Neutrophil (primary cell): ENCODE measurements around the gene TNNI3K.

Experiments
- H3K27ac ChIP-seq: fragments of 200-600 bp; sonication (generic); 2 replicates; pipeline ENCODE4 v1.5.1; 2016; ENCODE audit warnings: mild to moderate bottlenecking, moderate library complexity
- H3K27me3 ChIP-seq: fragments of 200-600 bp; sonication (generic); 2 replicates; pipeline ENCODE4 v1.6.0; 2016; ENCODE audit warnings: mild to moderate bottlenecking
- H3K36me3 ChIP-seq: fragments of 200-600 bp; sonication (generic); 2 replicates; pipeline ENCODE4 v1.5.1; 2017
- H3K4me1 ChIP-seq, 2 experiments: fragments of 200-600 bp in 1 of 2; sonication (generic) in 1 of 2; 1 replicate in 1 of 2; 2 replicates in 1 of 2; pipeline versions ENCODE4 v1.5.1 to v1.6.1; 2013 to 2016; ENCODE audit warnings: low read depth in 1 of 2, low read length in 1 of 2, mild to moderate bottlenecking in 1 of 2, moderate library complexity in 1 of 2; ENCODE audit not compliant: control insufficient read depth in 1 of 2, insufficient read depth in 1 of 2
- H3K4me3 ChIP-seq, 2 experiments: fragments of 200-600 bp in 1 of 2; sonication (generic) in 1 of 2; 1 replicate in 1 of 2; 2 replicates in 1 of 2; pipeline ENCODE4 v1.5.1; 2013 to 2016; ENCODE audit warnings: low read depth in 1 of 2, low read length in 1 of 2, mild to moderate bottlenecking in 1 of 2, moderate library complexity in 1 of 2
- H3K9me3 ChIP-seq: fragments of 200-600 bp; sonication (generic); 2 replicates; pipeline ENCODE4 v1.5.1; 2016
- TF ChIP-seq, protein P1 (sequence below): fragments of 200-600 bp; sonication (generic); IDR thresholded peaks from 2 replicates; pipeline ENCODE4 v1.5.1; 2016; ENCODE audit warnings: antibody characterized with exemption

Gene TNNI3K

DNA sequence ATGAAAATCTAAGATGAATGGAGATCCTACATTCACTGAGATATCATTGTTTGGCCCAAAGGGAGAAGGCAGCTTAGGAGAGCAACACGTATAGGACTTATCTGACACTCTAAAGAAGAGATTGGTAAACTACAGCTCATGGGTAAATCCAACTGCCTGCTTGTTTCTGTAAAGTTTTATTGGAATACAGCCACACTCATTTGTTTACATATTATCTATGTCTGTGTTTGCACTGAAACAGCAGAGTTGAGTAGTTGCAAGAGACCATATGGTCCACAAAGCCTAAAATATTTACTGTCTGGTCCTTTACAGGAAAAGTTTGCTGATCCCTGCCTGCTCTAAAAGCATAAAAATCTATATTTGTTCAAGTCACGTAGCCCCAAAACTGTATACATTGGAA is 291.5 kb downstream of the TNNI3K start:
- TF ChIP-seq, protein P1, sequence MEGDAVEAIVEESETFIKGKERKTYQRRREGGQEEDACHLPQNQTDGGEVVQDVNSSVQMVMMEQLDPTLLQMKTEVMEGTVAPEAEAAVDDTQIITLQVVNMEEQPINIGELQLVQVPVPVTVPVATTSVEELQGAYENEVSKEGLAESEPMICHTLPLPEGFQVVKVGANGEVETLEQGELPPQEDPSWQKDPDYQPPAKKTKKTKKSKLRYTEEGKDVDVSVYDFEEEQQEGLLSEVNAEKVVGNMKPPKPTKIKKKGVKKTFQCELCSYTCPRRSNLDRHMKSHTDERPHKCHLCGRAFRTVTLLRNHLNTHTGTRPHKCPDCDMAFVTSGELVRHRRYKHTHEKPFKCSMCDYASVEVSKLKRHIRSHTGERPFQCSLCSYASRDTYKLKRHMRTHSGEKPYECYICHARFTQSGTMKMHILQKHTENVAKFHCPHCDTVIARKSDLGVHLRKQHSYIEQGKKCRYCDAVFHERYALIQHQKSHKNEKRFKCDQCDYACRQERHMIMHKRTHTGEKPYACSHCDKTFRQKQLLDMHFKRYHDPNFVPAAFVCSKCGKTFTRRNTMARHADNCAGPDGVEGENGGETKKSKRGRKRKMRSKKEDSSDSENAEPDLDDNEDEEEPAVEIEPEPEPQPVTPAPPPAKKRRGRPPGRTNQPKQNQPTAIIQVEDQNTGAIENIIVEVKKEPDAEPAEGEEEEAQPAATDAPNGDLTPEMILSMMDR: no peak
- H3K4me1 ChIP-seq: no peaks in the 10 kb centered on the region
- no peaks in the 10 kb centered on the region for H3K36me3 ChIP-seq
- no peaks in the 10 kb centered on the region for H3K9me3 ChIP-seq
- H3K4me3 ChIP-seq: no peak overlapping the region
- no peak overlapping the region for H3K27ac ChIP-seq
- no peaks in the 10 kb centered on the region for H3K27me3 ChIP-seq

- Histone ChIP-seq H3K9me3 (no peaks in the 10 kb centered on the region), H3K36me3 (no peaks in the 10 kb centered on the region), H3K27ac (no peak overlapping the region), H3K4me3 (no peak overlapping the region), H3K27me3 (no peaks in the 10 kb centered on the region), H3K4me1 (no peaks in the 10 kb centered on the region)
- TF ChIP-seq, protein P1: no peak
Measured at GRCh38 chr1:74528123-74528522, 292.9 kb downstream of the TNNI3K start.

DNA sequence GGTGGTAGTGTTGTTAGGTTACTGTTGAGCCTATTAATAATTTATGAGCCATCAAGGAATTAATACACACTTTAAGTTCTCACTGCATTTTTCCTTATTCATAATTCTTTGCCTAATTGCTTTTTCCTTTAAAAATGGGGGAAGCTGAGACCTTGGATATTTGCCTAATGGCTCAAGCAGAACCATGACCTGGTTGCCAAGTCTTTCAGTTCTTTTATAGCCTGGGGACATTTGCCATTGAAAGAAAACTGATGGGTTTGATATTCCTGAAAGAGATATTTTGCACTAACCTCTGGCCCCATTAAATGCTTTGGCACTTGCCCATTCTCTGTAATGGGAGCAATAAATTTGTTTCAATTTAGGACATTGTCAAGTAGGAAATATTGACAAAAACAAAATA is 295.7 kb downstream of the TNNI3K start:
- no peak overlapping the region for H3K4me3 ChIP-seq
- no peaks in the 10 kb centered on the region for H3K9me3 ChIP-seq
- H3K36me3 ChIP-seq: no peaks in the 10 kb centered on the region
- no peaks in the 10 kb centered on the region for H3K4me1 ChIP-seq
- TF ChIP-seq, protein P1: no peak
- no peak overlapping the region for H3K27ac ChIP-seq
- no peaks in the 10 kb centered on the region for H3K27me3 ChIP-seq

DNA sequence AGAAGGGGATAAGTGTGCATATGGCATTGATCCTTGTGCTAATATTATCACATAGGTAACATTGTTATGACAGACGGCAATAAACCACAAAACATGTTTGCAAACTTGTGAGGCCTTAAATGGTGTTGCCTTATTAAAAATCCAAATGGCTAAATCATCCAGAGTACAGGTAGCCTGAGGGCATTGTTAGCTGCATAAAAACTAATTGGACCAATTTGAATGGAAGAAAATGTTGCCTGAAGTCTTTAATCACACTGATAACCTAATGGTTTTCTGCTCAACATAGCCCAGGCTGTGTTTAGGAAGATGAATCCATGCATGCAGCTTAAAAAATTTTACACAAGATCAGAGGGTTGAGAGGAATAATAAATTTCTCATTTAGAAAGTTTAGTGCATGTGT is 296.6 kb downstream of the TNNI3K start:
- TF ChIP-seq, protein P1: no peak
- Histone ChIP-seq H3K4me1 (no peaks in the 10 kb centered on the region), H3K4me3 (no peak overlapping the region), H3K36me3 (no peaks in the 10 kb centered on the region), H3K27ac (no peak overlapping the region), H3K9me3 (no peaks in the 10 kb centered on the region), H3K27me3 (no peaks in the 10 kb centered on the region)

DNA sequence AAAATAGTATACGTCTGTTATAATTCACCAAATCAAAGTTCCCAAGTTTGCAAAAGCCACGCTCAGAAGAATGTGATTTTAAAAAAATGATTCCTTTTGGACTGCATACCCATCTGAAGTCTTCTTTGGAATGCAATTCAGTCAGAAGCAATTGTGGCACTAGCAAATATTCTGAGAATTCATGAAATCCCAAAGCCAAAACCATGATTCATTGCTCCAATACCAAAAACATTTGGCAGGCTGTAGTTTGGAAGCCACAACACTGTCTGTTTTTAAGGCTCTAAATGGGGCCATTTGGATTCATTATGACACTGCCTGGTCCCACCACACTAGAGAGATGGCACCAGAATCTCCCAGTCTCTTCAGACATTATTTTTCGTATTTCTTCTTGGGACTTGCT is 299.1 kb downstream of the TNNI3K start:
- TF ChIP-seq, protein P1: no peak
- Histone ChIP-seq H3K27me3 (no peaks in the 10 kb centered on the region), H3K4me3 (no peak overlapping the region), H3K27ac (no peak overlapping the region), H3K4me1 (no peaks in the 10 kb centered on the region), H3K9me3 (no peaks in the 10 kb centered on the region), H3K36me3 (no peaks in the 10 kb centered on the region)

GRCh38 chr1:74545821-74546220 is 310.6 kb downstream of the TNNI3K start:
- H3K27ac ChIP-seq: no peak overlapping the region
- no peak overlapping the region for H3K4me3 ChIP-seq
- H3K4me1 ChIP-seq: no peaks in the 10 kb centered on the region
- no peaks in the 10 kb centered on the region for H3K36me3 ChIP-seq
- TF ChIP-seq, protein P1: no peak
- H3K27me3 ChIP-seq: no peaks in the 10 kb centered on the region
- no peaks in the 10 kb centered on the region for H3K9me3 ChIP-seq
